ENCODE data around the gene KCNC1. TPM values are rescaled to one million over a fixed set of nuclear protein-coding genes. Genes with fewer than 3 reads are reported as not detected.

Gene KCNC1
- total and polyA plus RNA-seq, 2 experiments from 2014 or later = 0.11 TPM; not detected in 1

GRCh38 chr11:17788084-17788483 lies 53.5 kb downstream of the KCNC1 start (continued):
- TF ChIP-seq EZH2 (IDR thresholded peaks at IDR 0.05; ENCODE audit: low read depth, unreplicated experiment) (no peak), ETS1 (IDR thresholded peaks at IDR 0.05) (no peak), CTCF (conservative IDR thresholded peaks at IDR 0.05; ENCODE audit: low read depth in 2 of 2) (no peak), ZNF331 (CRISPR knock-in tag; IDR thresholded peaks at IDR 0.05; ENCODE audit: low read depth) (no peak), POLR2AphosphoS5 (IDR thresholded peaks at IDR 0.05; ENCODE audit: low read depth) (no peak), ZNF114 (CRISPR knock-in tag; IDR thresholded peaks at IDR 0.05) (no peak)

GRCh38 chr11:17790453-17790852 lies 55.9 kb downstream of the KCNC1 start:
- no peaks in the 10 kb centered on the region for H3K4me1 ChIP-seq (ENCODE audit: insufficient read depth)
- no peaks in the 10 kb centered on the region for H4K20me1 ChIP-seq (replicated peaks; ENCODE audit: insufficient read depth)
- no peak overlapping the region for H2AFZ ChIP-seq
- DNase-seq (ENCODE audit: low spot score) (no peak), ATAC-seq (no peak)
- Mint-ChIP-seq H3K27me3 (ENCODE audit: insufficient read depth, low read depth, poor library complexity) (no peaks in the 10 kb centered on the region), H3K4me1 (no peaks in the 10 kb centered on the region), H3K9me3 (no peaks in the 10 kb centered on the region), H3K4me3 (no peak overlapping the region), H3K27ac (no peak overlapping the region), H3K36me3 (ENCODE audit: low read depth) (no peaks in the 10 kb centered on the region; the same call in 2 of the 3 replicates)
- no peak overlapping the region for H3K4me2 ChIP-seq
- H3K27me3 ChIP-seq (ENCODE audit: insufficient read depth) = no peaks in the 10 kb centered on the region
- no peaks in the 10 kb centered on the region for H3K9me2 ChIP-seq (ENCODE audit: insufficient read depth)
- no peak for TF ChIP-seq POLR2AphosphoS5 (IDR thresholded peaks at IDR 0.05; ENCODE audit: low read depth)
- TF ChIP-seq JUNB (IDR thresholded peaks at IDR 0.05; ENCODE audit: unreplicated experiment) = no peak
- H3K79me2 ChIP-seq (replicated peaks; ENCODE audit: insufficient read depth) = no peaks in the 10 kb centered on the region
- H3F3A ChIP-seq (replicated peaks; ENCODE audit: low read depth) = no peaks in the 10 kb centered on the region
- H3K27ac ChIP-seq (ENCODE audit: low read depth) = no peak overlapping the region
- no peaks in the 10 kb centered on the region for H3K36me3 ChIP-seq (ENCODE audit: insufficient read depth)
- no peak overlapping the region for H3K4me3 ChIP-seq

GRCh38 chr11:17791144-17791543 lies 56.6 kb downstream of the KCNC1 start:
- Mint-ChIP-seq H3K27ac (no peak overlapping the region), H3K4me3 (no peak overlapping the region), H3K36me3 (ENCODE audit: low read depth) (no peaks in the 10 kb centered on the region; the same call in 2 of the 3 replicates), H3K27me3 (ENCODE audit: insufficient read depth, low read depth, poor library complexity) (no peaks in the 10 kb centered on the region), H3K9me3 (no peaks in the 10 kb centered on the region), H3K4me1 (no peaks in the 10 kb centered on the region)
- ATAC-seq (no peak), DNase-seq (ENCODE audit: low spot score) (no peak)
- Histone ChIP-seq H3K27ac (ENCODE audit: low read depth) (no peak overlapping the region), H3K79me2 (replicated peaks; ENCODE audit: insufficient read depth) (no peaks in the 10 kb centered on the region), H3K4me3 (no peak overlapping the region), H3F3A (replicated peaks; ENCODE audit: low read depth) (no peaks in the 10 kb centered on the region), H4K20me1 (replicated peaks; ENCODE audit: insufficient read depth) (no peaks in the 10 kb centered on the region), H3K4me1 (ENCODE audit: insufficient read depth) (no peaks in the 10 kb centered on the region), H3K4me2 (no peak overlapping the region), H3K36me3 (ENCODE audit: insufficient read depth) (no peaks in the 10 kb centered on the region), H3K9me2 (ENCODE audit: insufficient read depth) (no peaks in the 10 kb centered on the region), H3K27me3 (ENCODE audit: insufficient read depth) (no peaks in the 10 kb centered on the region), H2AFZ (no peak overlapping the region)
- TF ChIP-seq REST (IDR thresholded peaks at IDR 0.05; ENCODE audit: unreplicated experiment) (no peak), ETS1 (IDR thresholded peaks at IDR 0.05) (no peak)

All from GM23338 (cell line).